Heart right ventricle (tissue), 16 donors: ENCODE measurements around the gene FOXN3. TPM values are rescaled to one million over a fixed set of nuclear protein-coding genes. Genes with fewer than 3 reads are reported as not detected.

ENCODE experiments used
- ATAC-seq, 8 donors: fragments of 200-7000 bp; cut with Tn5 transposase; one replicate each; pipeline ENCODE4 v1.9.1; 2020; ENCODE audit warnings: mild to moderate bottlenecking in 8 of 8, moderate library complexity in 8 of 8, moderate number of reproducible peaks in 1 of 8
- DNase-seq, 2 donors: peaks; one replicate each; pipeline ENCODE4 v3.0.0-alpha.2; 2020
- H3K27ac ChIP-seq, 10 donors: fragments of 200-600 bp; sonication (generic) in 2 of 10; one replicate each; pipeline versions ENCODE4 v1.5.0 to v1.8.0; 2020 to 2022; ENCODE audit warnings: mild to moderate bottlenecking in 3 of 10
- H3K27me3 ChIP-seq, 7 donors: fragments of 200-600 bp; one replicate each; pipeline ENCODE4 v1.8.0; 2021 to 2022; ENCODE audit warnings: mild to moderate bottlenecking in 2 of 7
- H3K36me3 ChIP-seq, 9 donors: fragments of 200-600 bp; sonication (generic) in 1 of 9; one replicate each; pipeline versions ENCODE4 v1.5.0 to v1.8.0; 2020 to 2022; ENCODE audit warnings: mild to moderate bottlenecking in 2 of 9
- H3K4me1 ChIP-seq, 9 donors: fragments of 200-600 bp; sonication (generic) in 1 of 9; one replicate each; pipeline versions ENCODE4 v1.5.0 to v1.8.0; 2020 to 2022; ENCODE audit warnings: mild to moderate bottlenecking in 4 of 9
- H3K4me3 ChIP-seq, 10 donors: fragments of 200-600 bp; sonication (generic) in 2 of 10; one replicate each; pipeline versions ENCODE4 v1.5.0 to v1.8.0; 2020 to 2022; ENCODE audit warnings: mild to moderate bottlenecking in 7 of 10, moderate library complexity in 2 of 10
- H3K9me3 ChIP-seq, 11 donors: fragments of 200-600 bp in 10 of 11; sonication (generic) in 2 of 11; one replicate each; pipeline versions ENCODE4 v1.5.0 to v1.8.0; 2013 to 2022; ENCODE audit warnings: mild to moderate bottlenecking in 2 of 11, control low read depth in 1 of 11, moderate library complexity in 1 of 11
- WGBS, 2 donors: extraction: QIAGEN DNeasy Blood & Tissue Kit; methylation state at CpG; one replicate each; pipeline ENCODE4 v1.1.7; 2013; ENCODE audit warnings: inconsistent platforms in 1 of 2; 5-methylcytosine and 5-hydroxymethylcytosine counted together
- intact Hi-C, 10 donors: fragments of 100-400 bp; cut with DNase I; formaldehyde crosslinking; loops; one replicate each; pipeline versions ENCODE4 v1.11.1 to v1.14.2; 2022
- polyA plus RNA-seq, 2 donors: library from polyadenylated mRNA; stranded (reverse); fragments of 200-250 nt; gene quantifications; one replicate each; pipeline ENCODE4 v1.2.3, GENCODE V29; 2013
- total RNA-seq, 10 donors: library from RNA; stranded (reverse); fragmentation: NEBNext Ultra II Directional in 3 of 10; extraction: Animal tissue kit (Norgen Biotek cat#: 25700) in 3 of 10; gene quantifications; one replicate each; pipeline versions ENCODE4 v1.2.1 to v1.2.4, GENCODE V29; 2021 to 2023
- TF ChIP-seq, protein P1 (sequence below), 9 donors: fragments of 200-600 bp; sonication (generic) in 2 of 9; IDR thresholded peaks; one replicate each; pipeline versions ENCODE4 v1.5.0 to v1.8.0; 2021 to 2022; ENCODE audit warnings: antibody characterized with exemption in 9 of 9, mild to moderate bottlenecking in 5 of 9, moderate library complexity in 1 of 9
- donor health status: Arrhythmogenic right ventricular cardiomyopathy.
- donor health status: ischemic (EF 13 %, LVEDD 7.1; RV severe dilation, severe dysfunction).
- donor health status: healthy with polysubstance abuse.
- donor health status: DM: no; HTN: yes; CAD: no.
- donor health status: DM: no; HTN: no; CAD: no.
- donor health status: ischemic (EF 25% LVEDD 6.9; RV normal size, moderate dysfunction).
- donor health status: ischemic (EF 25% LVEDD 5.7; RV mildly dilated, moderate dysfunction).
- donor health status: healthy.
- donor health status: DM: yes; HTN: yes; CAD: no.
- donor health status: Ischemic cardiomyopathy.
- donor health status: ischemic (EF 35%, LVEDD 5.7; RV mildly dilated, moderate dysfunction).
- donor health status: nonischemic (EF 11% LVEDD 7.7; RV severe dilation, severe dysfunction).
- donor health status: DM: yes; HTN: yes; CAD: no.
- donor health status: PGD.
- donor health status: ischemic (EF 29% LVEDD 5.4; RV normal size, mild dysfunction).
- donor health status: nonischemic (EF 23%, LVEDD 6.1; RV moderate dilation, normal function).

The FOXN3 gene
- total and polyA plus RNA-seq, 12 donors = 13.0 to 150 (median 107) TPM

DNA sequence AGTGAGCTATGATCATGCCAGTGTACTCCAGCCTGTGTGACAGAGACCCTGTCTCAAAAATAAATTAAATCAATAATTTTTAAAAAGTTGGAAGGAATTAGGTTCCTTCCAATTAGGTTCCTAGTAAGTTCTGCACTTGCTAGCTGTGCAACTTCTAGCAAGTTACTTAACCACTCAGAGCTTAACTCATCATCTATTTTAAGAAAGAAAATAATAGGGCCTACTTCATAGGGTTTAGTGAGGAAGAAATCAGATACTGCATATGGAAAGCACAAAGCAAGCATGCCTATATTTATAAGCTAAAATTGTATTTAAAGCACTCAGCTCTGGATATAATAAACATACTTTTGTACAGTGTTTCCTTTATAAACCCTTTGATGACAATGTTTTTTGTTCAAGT lies 10.7 kb downstream of the FOXN3 start:
- Histone ChIP-seq H3K36me3 (peaks cover 0 to 36% (median 5%) of the 10 kb centered on the region in 9 donors), H3K4me3 (no peak overlapping the region), H3K4me1 (peaks cover 3 to 87% (median 59%) of the 10 kb centered on the region in 9 donors), H3K27ac (peak overlapping the region in 3 of 10 donors; percentile 16 to 37 (median 31)), H3K27me3 (no peaks in the 10 kb centered on the region), H3K9me3 (no peaks in the 10 kb centered on the region)
- DNase-seq = no peak
- intact Hi-C loops = no loop called here
- ATAC-seq = no peak
- TF ChIP-seq, protein P1, sequence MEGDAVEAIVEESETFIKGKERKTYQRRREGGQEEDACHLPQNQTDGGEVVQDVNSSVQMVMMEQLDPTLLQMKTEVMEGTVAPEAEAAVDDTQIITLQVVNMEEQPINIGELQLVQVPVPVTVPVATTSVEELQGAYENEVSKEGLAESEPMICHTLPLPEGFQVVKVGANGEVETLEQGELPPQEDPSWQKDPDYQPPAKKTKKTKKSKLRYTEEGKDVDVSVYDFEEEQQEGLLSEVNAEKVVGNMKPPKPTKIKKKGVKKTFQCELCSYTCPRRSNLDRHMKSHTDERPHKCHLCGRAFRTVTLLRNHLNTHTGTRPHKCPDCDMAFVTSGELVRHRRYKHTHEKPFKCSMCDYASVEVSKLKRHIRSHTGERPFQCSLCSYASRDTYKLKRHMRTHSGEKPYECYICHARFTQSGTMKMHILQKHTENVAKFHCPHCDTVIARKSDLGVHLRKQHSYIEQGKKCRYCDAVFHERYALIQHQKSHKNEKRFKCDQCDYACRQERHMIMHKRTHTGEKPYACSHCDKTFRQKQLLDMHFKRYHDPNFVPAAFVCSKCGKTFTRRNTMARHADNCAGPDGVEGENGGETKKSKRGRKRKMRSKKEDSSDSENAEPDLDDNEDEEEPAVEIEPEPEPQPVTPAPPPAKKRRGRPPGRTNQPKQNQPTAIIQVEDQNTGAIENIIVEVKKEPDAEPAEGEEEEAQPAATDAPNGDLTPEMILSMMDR (IDR thresholded peaks at IDR 0.05) = no peak

DNA sequence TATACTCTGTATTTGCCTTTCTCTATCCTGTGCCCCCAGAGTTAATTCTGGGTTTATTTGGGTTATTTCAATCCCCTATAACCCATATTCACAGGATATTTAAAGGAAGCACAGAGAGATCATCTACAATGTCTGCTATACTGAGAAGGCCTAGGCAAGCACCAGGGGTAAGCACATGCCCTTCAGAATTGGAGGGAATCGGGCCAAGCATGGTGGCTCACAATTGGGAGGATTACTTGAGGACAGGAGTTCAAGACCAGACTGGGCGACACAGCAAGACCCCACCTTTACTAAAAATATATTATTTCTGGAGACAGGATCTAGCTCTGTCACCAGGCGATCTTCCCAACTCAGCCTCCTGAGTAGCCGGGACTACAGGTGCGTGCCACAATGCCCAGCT lies 11.3 kb downstream of the FOXN3 start:
- Histone ChIP-seq H3K4me1 (peaks cover 3 to 86% (median 56%) of the 10 kb centered on the region in 9 donors), H3K9me3 (no peaks in the 10 kb centered on the region), H3K27me3 (no peaks in the 10 kb centered on the region), H3K36me3 (peaks cover 0 to 30% (median 0%) of the 10 kb centered on the region in 9 donors), H3K27ac (no peak overlapping the region), H3K4me3 (no peak overlapping the region)
- DNase-seq (no peak), ATAC-seq (no peak)
- TF ChIP-seq, protein P1 (IDR thresholded peaks at IDR 0.05) = no peak
- 86 to 88% methylated on average over 5 of the region's 5 CpGs for WGBS, 2 donors
- intact Hi-C loops = no loop called here

DNA sequence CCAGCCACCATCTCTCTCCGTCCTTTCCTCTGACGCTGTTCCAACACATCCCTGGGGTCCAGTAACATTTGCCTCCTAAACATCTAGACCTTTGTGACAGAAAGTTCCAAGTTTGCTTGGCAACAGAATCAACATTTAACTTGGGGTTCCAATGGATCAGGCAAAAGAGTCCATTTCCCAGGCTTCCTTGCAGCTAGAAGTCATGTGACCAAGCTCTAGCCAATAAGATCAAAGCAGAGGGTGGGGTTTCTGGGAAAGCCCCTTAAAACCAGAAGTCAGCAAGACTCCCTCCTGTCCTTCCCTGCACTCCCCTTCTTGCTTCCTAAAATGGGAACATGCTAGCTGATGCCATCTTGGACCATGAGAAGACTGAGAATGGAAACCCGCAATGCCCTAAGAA lies 14.7 kb downstream of the FOXN3 start:
- H3K36me3 ChIP-seq = peaks cover 0 to 17% (median 0%) of the 10 kb centered on the region in 9 donors
- 85 to 86% methylated on average over 3 of the region's 3 CpGs for WGBS, 2 donors
- no peaks in the 10 kb centered on the region for H3K27me3 ChIP-seq
- no peaks in the 10 kb centered on the region for H3K9me3 ChIP-seq
- intact Hi-C loops = no loop called here
- no peak for DNase-seq
- ATAC-seq = no peak
- H3K4me1 ChIP-seq = peaks cover 2 to 74% (median 36%) of the 10 kb centered on the region in 9 donors
- no peak overlapping the region for H3K4me3 ChIP-seq
- no peak overlapping the region for H3K27ac ChIP-seq
- TF ChIP-seq, protein P1 (IDR thresholded peaks at IDR 0.05) = no peak

DNA sequence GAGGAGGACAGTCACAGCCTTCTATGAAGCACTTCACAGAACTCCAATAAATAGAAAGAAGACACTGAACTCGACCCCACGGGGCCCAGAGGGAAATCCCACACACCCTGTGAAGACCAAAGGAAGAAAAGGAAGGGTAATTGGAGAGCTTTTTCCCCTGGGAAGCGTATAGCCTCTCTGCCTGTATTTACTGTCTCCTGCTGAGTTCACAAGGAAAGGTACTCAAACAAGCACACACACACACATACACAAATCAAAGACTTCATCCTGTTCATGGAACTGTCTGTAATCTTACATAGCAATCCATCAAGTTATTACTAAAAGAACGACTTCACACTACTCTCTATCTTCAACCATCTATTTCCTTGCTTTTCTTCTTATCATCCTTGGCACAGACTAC lies 15.3 kb downstream of the FOXN3 start:
- no peaks in the 10 kb centered on the region for H3K27me3 ChIP-seq
- 48 to 64% methylated on average over 4 of the region's 4 CpGs for WGBS, 2 donors
- TF ChIP-seq, protein P1 (IDR thresholded peaks at IDR 0.05) = no peak

More for the DNA sequence above, 15.3 kb downstream of the FOXN3 start:
- Histone ChIP-seq H3K36me3 (peaks cover 0 to 17% (median 0%) of the 10 kb centered on the region in 9 donors), H3K4me1 (peaks cover 2 to 68% (median 30%) of the 10 kb centered on the region in 9 donors), H3K27ac (no peak overlapping the region), H3K9me3 (no peaks in the 10 kb centered on the region), H3K4me3 (no peak overlapping the region)
- DNase-seq (no peak), ATAC-seq (no peak)
- intact Hi-C loops = no loop called here
